GM19025 (cell line): Measurements from ENCODE around the gene SLC25A29.

ENCODE experiments used
- ATAC-seq: cut with Tn5 transposase; IDR thresholded peaks from one replicate; pipeline ENCODE4 v1.9.1; 2021; ENCODE audit warnings: mild to moderate bottlenecking, low read depth, moderate library complexity; ENCODE audit not compliant: unreplicated experiment

SLC25A29 gene

GRCh38 chr14:100246809-100247428 lies 59.3 kb downstream of the SLC25A29 start:
- no peak for ATAC-seq

GRCh38 chr14:100243020-100243419 lies 63.2 kb downstream of the SLC25A29 start:
- ATAC-seq: no peak

GRCh38 chr14:100241279-100241678 lies 65.0 kb downstream of the SLC25A29 start:
- no peak for ATAC-seq
